IMR-90 (cell line): ENCODE results near the gene STEAP3. TPM values are rescaled to one million over a fixed set of nuclear protein-coding genes. Genes with fewer than 3 reads are reported as not detected.

Experiments used
- MAZ ChIP-seq: IDR thresholded peaks from 2 replicates; pipeline ENCODE4 v1.6.1; 2012; ENCODE audit warnings: low read depth, mild to moderate bottlenecking, low read length, improper control_type of control experiment, moderate library complexity, borderline replicate concordance
- polyA plus RNA-seq, 3 experiments: library from polyadenylated mRNA; depleted of rRNA; stranded (reverse); fragments of >200 nt; gene quantifications; 2 replicates each; pipeline ENCODE4 v1.2.3, GENCODE V29; 2012; ENCODE audit warnings: low replicate concordance in 1 of 3
- total RNA-seq: library from RNA; depleted of rRNA; stranded (reverse); fragments of >200 nt; gene quantifications from 2 replicates; pipeline ENCODE4 v1.2.3, GENCODE V29; 2012
- TF ChIP-seq, protein P1 (sequence below): fragments of 150-350 bp; IDR thresholded peaks from 2 replicates; pipeline ENCODE4 v1.6.1; 2016; ENCODE audit warnings: low read depth, mild to moderate bottlenecking, low read length, moderate library complexity, borderline replicate concordance

Gene STEAP3
- total and polyA plus RNA-seq, 2 of the 4 experiments (the other 2 are of a cell fraction): 19.4 to 43.9 TPM

- TF ChIP-seq, protein P1, sequence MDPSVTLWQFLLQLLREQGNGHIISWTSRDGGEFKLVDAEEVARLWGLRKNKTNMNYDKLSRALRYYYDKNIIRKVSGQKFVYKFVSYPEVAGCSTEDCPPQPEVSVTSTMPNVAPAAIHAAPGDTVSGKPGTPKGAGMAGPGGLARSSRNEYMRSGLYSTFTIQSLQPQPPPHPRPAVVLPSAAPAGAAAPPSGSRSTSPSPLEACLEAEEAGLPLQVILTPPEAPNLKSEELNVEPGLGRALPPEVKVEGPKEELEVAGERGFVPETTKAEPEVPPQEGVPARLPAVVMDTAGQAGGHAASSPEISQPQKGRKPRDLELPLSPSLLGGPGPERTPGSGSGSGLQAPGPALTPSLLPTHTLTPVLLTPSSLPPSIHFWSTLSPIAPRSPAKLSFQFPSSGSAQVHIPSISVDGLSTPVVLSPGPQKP: no peak
- TF ChIP-seq MAZ: peak; percentile 58; the same call in 1 of the 2 replicates
These were observed 16.9 kb downstream of the STEAP3 start (continued) for GRCh38 chr2:119240311-119241204.
